Measurements from ENCODE around the gene PTPRG. TPM values are rescaled to one million over a fixed set of nuclear protein-coding genes. Genes with fewer than 3 reads are reported as not detected.

PTPRG gene
- total RNA-seq, 6 experiments from 2014 or later: 11.7 to 27.8 (median 14.7) TPM

DNA sequence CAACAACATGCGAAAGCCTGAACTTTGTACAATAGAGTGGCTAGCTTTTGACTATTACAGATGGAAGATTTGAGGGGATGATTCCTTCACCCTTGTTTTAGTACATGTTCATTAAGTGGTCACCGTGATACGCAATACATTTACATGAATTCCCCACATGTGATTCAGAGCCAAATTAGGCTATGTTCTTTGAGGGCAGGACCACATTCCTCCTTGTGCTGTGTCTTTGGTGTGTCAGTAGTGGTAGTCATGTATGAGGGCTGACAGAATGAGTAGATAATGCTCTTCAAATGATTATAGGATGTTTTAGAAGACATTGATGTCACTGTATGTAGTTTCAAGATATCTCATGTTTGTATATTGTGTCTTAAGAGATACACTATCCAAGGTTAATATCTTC lies 12.1 kb downstream of the PTPRG start:
- H3K4me3 ChIP-seq: no peak overlapping the region
- H3K27ac ChIP-seq: no peak overlapping the region
- intact Hi-C loops (cut with DNase I): no loop called here
- H3K27me3 ChIP-seq: no peaks in the 10 kb centered on the region
- TF ChIP-seq, protein P1, sequence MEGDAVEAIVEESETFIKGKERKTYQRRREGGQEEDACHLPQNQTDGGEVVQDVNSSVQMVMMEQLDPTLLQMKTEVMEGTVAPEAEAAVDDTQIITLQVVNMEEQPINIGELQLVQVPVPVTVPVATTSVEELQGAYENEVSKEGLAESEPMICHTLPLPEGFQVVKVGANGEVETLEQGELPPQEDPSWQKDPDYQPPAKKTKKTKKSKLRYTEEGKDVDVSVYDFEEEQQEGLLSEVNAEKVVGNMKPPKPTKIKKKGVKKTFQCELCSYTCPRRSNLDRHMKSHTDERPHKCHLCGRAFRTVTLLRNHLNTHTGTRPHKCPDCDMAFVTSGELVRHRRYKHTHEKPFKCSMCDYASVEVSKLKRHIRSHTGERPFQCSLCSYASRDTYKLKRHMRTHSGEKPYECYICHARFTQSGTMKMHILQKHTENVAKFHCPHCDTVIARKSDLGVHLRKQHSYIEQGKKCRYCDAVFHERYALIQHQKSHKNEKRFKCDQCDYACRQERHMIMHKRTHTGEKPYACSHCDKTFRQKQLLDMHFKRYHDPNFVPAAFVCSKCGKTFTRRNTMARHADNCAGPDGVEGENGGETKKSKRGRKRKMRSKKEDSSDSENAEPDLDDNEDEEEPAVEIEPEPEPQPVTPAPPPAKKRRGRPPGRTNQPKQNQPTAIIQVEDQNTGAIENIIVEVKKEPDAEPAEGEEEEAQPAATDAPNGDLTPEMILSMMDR (IDR thresholded peaks at IDR 0.05): no peak
- no peak for TF ChIP-seq POLR2A (IDR thresholded peaks at IDR 0.05)
- no peaks in the 10 kb centered on the region for H3K9me3 ChIP-seq
- H3K4me1 ChIP-seq: peaks cover 0 to 7% (median 0%) of the 10 kb centered on the region in 4 donors
- H3K36me3 ChIP-seq: no peaks in the 10 kb centered on the region
- 64% methylated on average over 3 of the region's 3 CpGs for WGBS (ENCODE audit: insufficient coverage, low coverage, low lambda C conversion rate, missing lambda C conversion rate)
- ATAC-seq (no peak), DNase-seq (no peak)

DNA sequence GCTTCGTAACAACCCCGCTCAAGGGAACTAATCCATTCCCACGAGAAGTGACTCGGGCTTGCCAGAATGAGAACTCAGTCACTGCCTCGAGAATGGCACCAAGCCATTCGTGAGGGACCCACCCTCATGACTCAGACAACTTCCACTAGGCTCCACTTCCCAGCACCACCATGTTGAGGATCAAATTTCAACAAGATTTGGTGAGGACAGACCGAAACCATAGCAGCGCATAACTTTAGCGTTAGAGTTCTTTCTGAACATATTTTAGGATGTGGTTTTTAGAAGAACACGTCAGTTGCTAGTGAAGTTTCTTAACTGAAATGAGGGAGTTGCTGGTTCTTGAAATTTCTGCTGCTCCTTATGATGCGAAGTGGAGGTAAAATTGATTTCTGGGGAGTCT lies 13.5 kb downstream of the PTPRG start:
- WGBS (ENCODE audit: insufficient coverage, low coverage, low lambda C conversion rate, missing lambda C conversion rate): 94% methylated on average over 10 of the region's 11 CpGs
- no peaks in the 10 kb centered on the region for H3K9me3 ChIP-seq
- TF ChIP-seq, protein P1 (IDR thresholded peaks at IDR 0.05): no peak
- TF ChIP-seq POLR2A (IDR thresholded peaks at IDR 0.05): no peak
- ATAC-seq: no peak
- H3K36me3 ChIP-seq: no peaks in the 10 kb centered on the region
- peaks cover 0 to 4% (median 0%) of the 10 kb centered on the region in 4 donors for H3K4me1 ChIP-seq
- no peak overlapping the region for H3K27ac ChIP-seq
- no peaks in the 10 kb centered on the region for H3K27me3 ChIP-seq
- intact Hi-C loops (cut with DNase I): no loop called here
- DNase-seq: no peak
- no peak overlapping the region for H3K4me3 ChIP-seq

DNA sequence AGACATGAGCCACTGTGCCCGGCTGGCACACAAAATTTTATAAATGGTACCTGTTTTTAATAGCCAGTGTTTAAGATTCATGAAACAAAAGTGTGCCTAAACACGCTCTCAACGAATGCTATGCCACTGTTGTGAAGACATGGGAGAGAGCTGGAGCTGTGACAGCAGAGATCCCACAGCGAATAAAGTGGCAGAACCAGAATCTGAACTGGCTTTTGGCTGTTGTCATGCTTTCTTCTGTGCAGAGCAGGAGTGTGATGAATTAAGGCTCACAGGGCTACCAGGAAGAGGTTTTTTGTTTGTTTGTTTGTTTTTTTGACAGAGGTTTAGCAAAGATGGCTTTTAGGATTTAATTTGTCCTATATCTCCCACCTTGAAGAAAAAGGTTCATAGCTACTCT lies 14.5 kb downstream of the PTPRG start:
- intact Hi-C loops (cut with DNase I): no loop called here
- H3K4me1 ChIP-seq: no peaks in the 10 kb centered on the region
- DNase-seq (no peak), ATAC-seq (no peak)
- no peaks in the 10 kb centered on the region for H3K36me3 ChIP-seq
- no peaks in the 10 kb centered on the region for H3K27me3 ChIP-seq
- H3K4me3 ChIP-seq: no peak overlapping the region
- H3K27ac ChIP-seq: no peak overlapping the region
- no peaks in the 10 kb centered on the region for H3K9me3 ChIP-seq
- WGBS (ENCODE audit: insufficient coverage, low coverage, low lambda C conversion rate, missing lambda C conversion rate): 90% methylated on average over 4 of the region's 4 CpGs
- TF ChIP-seq POLR2A (IDR thresholded peaks at IDR 0.05): no peak
- TF ChIP-seq, protein P1 (IDR thresholded peaks at IDR 0.05): no peak

DNA sequence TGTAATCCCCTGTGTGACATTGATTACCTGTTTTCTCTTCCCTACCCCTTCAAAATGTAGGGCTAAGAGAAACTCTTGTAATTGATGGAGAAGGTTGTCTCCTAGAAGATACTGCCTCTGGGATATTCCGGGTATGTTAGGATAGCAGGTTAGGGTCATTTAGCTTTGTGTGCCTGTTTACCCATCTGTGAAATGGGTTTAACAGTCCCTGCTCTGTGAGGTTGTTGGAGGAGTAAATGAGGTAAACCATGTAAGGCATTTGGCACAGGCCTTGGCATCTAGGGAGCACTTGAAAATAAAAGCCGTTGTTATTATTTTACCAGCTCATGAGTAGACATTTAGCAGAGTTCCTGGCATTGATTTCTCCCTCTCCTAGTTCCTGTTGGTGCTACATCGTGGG lies 16.4 kb downstream of the PTPRG start:
- DNase-seq (no peak), ATAC-seq (no peak)
- H3K4me3 ChIP-seq: no peak overlapping the region
- H3K27me3 ChIP-seq: no peaks in the 10 kb centered on the region
- intact Hi-C loops (cut with DNase I): no loop called here
- WGBS (ENCODE audit: insufficient coverage, low coverage, low lambda C conversion rate, missing lambda C conversion rate): 79% methylated on average over 2 of the region's 3 CpGs
- no peak overlapping the region for H3K27ac ChIP-seq
- TF ChIP-seq, protein P1 (IDR thresholded peaks at IDR 0.05): no peak
- TF ChIP-seq POLR2A (IDR thresholded peaks at IDR 0.05): no peak
- H3K4me1 ChIP-seq: no peaks in the 10 kb centered on the region
- H3K9me3 ChIP-seq: no peaks in the 10 kb centered on the region
- H3K36me3 ChIP-seq: no peaks in the 10 kb centered on the region

Measured in right lobe of liver (tissue), 6 donors.